ENCODE results near the gene CDYL2. TPM values are rescaled to one million over a fixed set of nuclear protein-coding genes. Genes with fewer than 3 reads are reported as not detected.

Gene CDYL2
- total RNA-seq, 1 donor from 2014 or later: 4.9 TPM

DNA sequence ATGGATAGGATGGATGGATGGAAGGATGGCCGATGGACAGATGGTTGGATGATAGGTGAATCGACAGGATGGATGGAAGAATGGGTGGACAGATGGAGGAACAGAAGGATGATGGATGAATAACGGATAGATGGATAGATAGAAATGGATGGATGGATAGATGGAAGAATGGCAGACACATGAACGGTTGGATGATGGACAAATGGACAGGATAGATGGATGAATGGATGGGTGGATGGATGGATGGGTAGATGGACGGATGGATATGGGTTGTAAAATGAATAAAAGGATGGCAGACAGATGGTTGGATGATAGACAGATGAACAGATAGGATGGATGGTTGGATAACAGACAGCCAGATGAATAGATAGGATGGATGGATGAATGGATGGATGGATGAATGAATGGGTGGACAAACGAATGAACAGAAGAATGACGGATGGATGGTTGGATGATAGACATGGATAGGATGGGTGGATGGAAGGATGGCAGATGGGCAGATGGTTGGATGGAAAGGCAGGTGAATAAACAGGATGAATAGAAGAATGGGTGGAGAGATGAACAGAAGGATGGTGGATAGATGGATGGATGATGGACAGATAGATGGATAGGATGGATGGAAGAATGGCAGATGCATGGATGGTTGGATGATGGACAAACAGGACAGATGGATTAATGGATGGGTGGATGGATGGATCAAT lies 207.7 kb downstream of the CDYL2 start:
- Histone ChIP-seq H3K27me3 (no peaks in the 10 kb centered on the region), H2AFZ (replicated peaks) (no peak overlapping the region), H3K36me3 (no peaks in the 10 kb centered on the region), H3F3A (ENCODE audit: low read depth) (no peaks in the 10 kb centered on the region), H3K27ac (no peak overlapping the region), H3K9ac (no peak overlapping the region), H3K9me3 (ENCODE audit: low read depth) (no peaks in the 10 kb centered on the region), H4K20me1 (ENCODE audit: low read depth) (no peaks in the 10 kb centered on the region), H3K79me2 (ENCODE audit: low read depth) (no peaks in the 10 kb centered on the region), H3K4me1 (no peaks in the 10 kb centered on the region), H3K4me2 (no peak overlapping the region), H3K4me3 (no peak overlapping the region)
- no peaks in the 10 kb centered on the region for H3K36me3 Mint-ChIP-seq
- no peak for DNase-seq (ENCODE audit: low spot score)
- no peak overlapping the region for H3K4me3 Mint-ChIP-seq
- H3K9me3 Mint-ChIP-seq: no peaks in the 10 kb centered on the region
- no peak for TF ChIP-seq CTCF (IDR thresholded peaks at IDR 0.05)
- TF ChIP-seq EZH2 (IDR thresholded peaks at IDR 0.05): no peak
- TF ChIP-seq EZH2phosphoT487 (IDR thresholded peaks at IDR 0.05): no peak
- H3K27ac Mint-ChIP-seq: no peak overlapping the region
- no peaks in the 10 kb centered on the region for H3K27me3 Mint-ChIP-seq (ENCODE audit: insufficient read depth, low read depth)
- no peaks in the 10 kb centered on the region for H3K4me1 Mint-ChIP-seq

GRCh38 chr16:80594756-80595155 lies 209.6 kb downstream of the CDYL2 start:
- no peaks in the 10 kb centered on the region for H3K79me2 ChIP-seq (ENCODE audit: low read depth)
- Mint-ChIP-seq H3K4me3 (no peak overlapping the region), H3K4me1 (no peaks in the 10 kb centered on the region)

DNA sequence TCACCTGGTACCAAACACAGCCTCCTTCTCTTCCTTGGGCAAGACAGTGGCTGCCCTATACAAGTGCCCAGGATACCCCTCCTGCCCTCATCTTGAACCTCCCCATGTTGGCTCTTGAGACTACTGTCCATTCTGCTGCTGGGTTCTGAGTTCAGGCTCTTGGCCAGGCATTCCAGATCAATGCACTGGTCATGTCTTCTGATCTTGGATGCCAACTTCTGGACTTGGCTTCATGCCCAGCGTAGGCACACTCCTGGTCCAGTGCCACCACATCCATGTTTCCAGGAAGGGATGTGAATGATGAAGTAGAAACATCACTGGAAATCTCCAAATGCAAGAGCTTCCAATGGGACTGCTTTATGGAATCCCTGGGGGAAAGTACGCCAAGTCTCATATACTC lies 212.1 kb downstream of the CDYL2 start:
- peaks cover 2% of the 10 kb centered on the region for H3K27me3 Mint-ChIP-seq (ENCODE audit: insufficient read depth, low read depth)
- no peaks in the 10 kb centered on the region for H3K4me1 Mint-ChIP-seq
- Histone ChIP-seq H3K36me3 (no peaks in the 10 kb centered on the region), H3K4me2 (no peak overlapping the region), H3K9ac (no peak overlapping the region), H3K4me3 (no peak overlapping the region), H2AFZ (replicated peaks) (no peak overlapping the region), H3F3A (ENCODE audit: low read depth) (no peaks in the 10 kb centered on the region), H3K27me3 (no peaks in the 10 kb centered on the region), H4K20me1 (ENCODE audit: low read depth) (no peaks in the 10 kb centered on the region), H3K9me3 (ENCODE audit: low read depth) (no peaks in the 10 kb centered on the region), H3K27ac (no peak overlapping the region), H3K4me1 (no peaks in the 10 kb centered on the region), H3K79me2 (ENCODE audit: low read depth) (no peaks in the 10 kb centered on the region)
- TF ChIP-seq CTCF (IDR thresholded peaks at IDR 0.05): no peak
- TF ChIP-seq EZH2 (IDR thresholded peaks at IDR 0.05): no peak
- no peak for TF ChIP-seq EZH2phosphoT487 (IDR thresholded peaks at IDR 0.05)
- H3K27ac Mint-ChIP-seq: no peak overlapping the region
- no peak overlapping the region for H3K4me3 Mint-ChIP-seq
- no peaks in the 10 kb centered on the region for H3K9me3 Mint-ChIP-seq
- no peak for DNase-seq (ENCODE audit: low spot score)
- H3K36me3 Mint-ChIP-seq: no peaks in the 10 kb centered on the region

More at GRCh38 chr16:80594756-80595155, 209.6 kb downstream of the CDYL2 start:
- no peaks in the 10 kb centered on the region for H3K36me3 Mint-ChIP-seq
- no peak overlapping the region for H3K27ac Mint-ChIP-seq
- no peaks in the 10 kb centered on the region for H4K20me1 ChIP-seq (ENCODE audit: low read depth)
- no peaks in the 10 kb centered on the region for H3K27me3 ChIP-seq
- peaks cover 2% of the 10 kb centered on the region for H3K27me3 Mint-ChIP-seq (ENCODE audit: insufficient read depth, low read depth)
- H2AFZ ChIP-seq (replicated peaks): no peak overlapping the region
- H3K27ac ChIP-seq: no peak overlapping the region
- no peak for TF ChIP-seq EZH2phosphoT487 (IDR thresholded peaks at IDR 0.05)
- no peak for TF ChIP-seq CTCF (IDR thresholded peaks at IDR 0.05)
- no peak for TF ChIP-seq EZH2 (IDR thresholded peaks at IDR 0.05)
- no peak overlapping the region for H3K9ac ChIP-seq
- H3K4me1 ChIP-seq: no peaks in the 10 kb centered on the region
- H3K9me3 Mint-ChIP-seq: no peaks in the 10 kb centered on the region
- no peaks in the 10 kb centered on the region for H3F3A ChIP-seq (ENCODE audit: low read depth)
- DNase-seq (ENCODE audit: low spot score): no peak
- no peaks in the 10 kb centered on the region for H3K9me3 ChIP-seq (ENCODE audit: low read depth)
- no peaks in the 10 kb centered on the region for H3K36me3 ChIP-seq
- no peak overlapping the region for H3K4me3 ChIP-seq
- no peak overlapping the region for H3K4me2 ChIP-seq
